ENCODE data around the gene CPB2.

CPB2 gene, protein sequence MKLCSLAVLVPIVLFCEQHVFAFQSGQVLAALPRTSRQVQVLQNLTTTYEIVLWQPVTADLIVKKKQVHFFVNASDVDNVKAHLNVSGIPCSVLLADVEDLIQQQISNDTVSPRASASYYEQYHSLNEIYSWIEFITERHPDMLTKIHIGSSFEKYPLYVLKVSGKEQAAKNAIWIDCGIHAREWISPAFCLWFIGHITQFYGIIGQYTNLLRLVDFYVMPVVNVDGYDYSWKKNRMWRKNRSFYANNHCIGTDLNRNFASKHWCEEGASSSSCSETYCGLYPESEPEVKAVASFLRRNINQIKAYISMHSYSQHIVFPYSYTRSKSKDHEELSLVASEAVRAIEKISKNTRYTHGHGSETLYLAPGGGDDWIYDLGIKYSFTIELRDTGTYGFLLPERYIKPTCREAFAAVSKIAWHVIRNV

DNA sequence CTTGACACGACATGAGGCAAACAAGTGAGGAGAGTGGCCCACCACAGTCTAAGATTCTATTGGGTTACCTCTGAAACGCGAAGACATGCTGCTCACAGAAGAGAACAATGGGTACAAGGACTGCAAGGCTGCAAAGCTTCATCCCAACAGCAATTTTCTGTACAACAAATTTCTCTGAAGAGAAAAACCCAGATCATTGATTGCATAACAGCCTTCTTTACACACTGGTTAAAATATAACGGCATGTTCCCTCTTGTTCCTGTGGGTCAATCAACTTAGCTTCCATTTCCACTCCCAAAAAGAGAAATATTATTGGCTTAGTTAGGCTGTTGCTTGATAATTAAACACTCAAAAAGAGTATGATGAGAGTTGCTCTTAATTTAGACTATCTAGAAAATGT is at the start of gene CPB2:
Gene CPB2 (minus strand): TSS at position 166 of the 400 bp plus-strand sequence. CDS start 24 bp downstream, at position 142.
- DNase-seq = no peak

DNA sequence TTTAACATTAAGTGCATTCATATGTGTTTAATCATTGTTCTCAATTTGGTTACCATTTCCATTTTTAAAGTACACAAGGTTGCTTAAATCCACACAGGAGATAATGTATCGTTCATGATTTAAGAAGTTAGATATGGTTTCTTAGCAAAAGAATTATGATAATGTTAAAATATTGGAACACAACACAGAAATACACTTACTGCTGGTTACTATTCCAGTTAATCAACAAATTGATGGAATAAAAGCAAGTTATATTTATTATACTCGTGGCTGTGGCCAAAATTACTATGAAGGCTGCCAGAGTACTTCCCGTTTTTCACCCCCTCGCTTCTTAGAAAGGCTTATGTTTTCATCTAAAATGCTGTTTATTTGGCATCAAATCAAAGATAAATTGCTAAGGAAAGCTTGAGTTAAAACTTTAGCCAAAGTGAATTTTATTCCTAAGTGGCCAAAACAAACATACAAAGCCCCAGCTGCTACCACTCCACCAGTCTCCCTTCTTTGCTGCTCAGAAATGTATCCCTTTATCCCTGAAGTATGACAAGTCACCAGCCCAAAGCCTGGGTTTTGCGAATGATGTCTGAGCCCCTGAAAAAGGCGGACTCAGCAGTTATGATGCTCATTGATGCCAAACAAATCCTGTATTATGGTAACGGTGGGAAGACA is 49.4 kb upstream of the CPB2 start:
- no peak for DNase-seq

DNA sequence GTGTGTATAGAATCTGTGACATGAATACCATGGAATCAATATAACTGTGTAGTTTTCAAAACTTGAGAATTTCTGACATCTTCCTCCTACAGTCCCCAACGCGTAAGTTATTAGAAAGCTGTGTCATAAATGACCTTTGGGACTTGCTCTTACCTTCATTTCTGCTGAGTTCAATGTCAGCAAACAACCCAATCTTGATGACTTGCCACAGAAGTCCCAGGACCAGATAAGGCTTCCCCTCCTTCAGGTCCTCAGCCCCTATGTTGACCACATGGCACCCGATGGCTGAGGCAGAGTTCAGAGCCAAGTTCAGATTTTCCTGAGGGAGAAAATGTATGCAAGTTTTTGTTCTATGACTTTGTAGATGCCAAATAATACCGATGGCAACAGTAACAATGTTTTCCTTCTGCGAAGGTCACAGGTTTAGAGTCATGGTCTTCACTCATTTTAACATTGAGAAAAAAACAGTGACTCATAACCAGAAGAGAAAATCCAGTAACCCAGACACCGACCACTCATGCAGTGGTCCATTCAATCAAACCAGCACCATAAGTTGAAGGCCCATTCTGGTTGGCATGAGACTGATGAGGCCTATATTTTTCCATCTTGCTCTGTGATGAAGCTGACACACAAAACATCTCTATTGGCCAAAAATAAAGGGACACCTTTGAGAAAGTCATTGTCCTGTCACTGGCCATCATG is 47.9 kb upstream of the CPB2 start:
- DNase-seq = no peak

DNA sequence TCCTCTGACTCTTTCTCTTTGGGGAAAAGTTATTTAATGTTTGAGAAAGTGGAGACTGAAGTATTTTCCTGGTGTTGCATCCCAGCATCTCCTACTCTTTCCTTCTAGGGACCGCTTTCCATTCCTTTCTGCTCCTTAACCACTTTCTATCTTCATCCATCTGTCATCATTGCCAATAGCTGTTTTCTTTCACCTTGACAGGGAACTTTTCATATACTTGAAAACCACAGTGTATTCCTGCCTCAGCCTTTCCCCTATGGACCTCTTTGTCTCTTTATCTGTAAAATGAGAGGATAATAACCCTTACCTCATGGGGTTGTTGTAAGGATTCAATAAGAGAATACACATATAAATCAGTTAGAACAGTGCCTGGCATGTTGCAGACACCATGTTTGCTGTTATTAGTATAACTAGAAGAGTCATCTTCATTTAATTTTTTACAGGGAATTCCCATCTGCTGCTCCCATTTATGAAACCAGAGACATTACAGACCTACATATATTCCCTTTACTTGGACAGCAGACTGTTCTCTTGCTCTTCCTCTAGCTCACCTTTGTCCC is 45.4 kb upstream of the CPB2 start:
- no peak for DNase-seq

DNA sequence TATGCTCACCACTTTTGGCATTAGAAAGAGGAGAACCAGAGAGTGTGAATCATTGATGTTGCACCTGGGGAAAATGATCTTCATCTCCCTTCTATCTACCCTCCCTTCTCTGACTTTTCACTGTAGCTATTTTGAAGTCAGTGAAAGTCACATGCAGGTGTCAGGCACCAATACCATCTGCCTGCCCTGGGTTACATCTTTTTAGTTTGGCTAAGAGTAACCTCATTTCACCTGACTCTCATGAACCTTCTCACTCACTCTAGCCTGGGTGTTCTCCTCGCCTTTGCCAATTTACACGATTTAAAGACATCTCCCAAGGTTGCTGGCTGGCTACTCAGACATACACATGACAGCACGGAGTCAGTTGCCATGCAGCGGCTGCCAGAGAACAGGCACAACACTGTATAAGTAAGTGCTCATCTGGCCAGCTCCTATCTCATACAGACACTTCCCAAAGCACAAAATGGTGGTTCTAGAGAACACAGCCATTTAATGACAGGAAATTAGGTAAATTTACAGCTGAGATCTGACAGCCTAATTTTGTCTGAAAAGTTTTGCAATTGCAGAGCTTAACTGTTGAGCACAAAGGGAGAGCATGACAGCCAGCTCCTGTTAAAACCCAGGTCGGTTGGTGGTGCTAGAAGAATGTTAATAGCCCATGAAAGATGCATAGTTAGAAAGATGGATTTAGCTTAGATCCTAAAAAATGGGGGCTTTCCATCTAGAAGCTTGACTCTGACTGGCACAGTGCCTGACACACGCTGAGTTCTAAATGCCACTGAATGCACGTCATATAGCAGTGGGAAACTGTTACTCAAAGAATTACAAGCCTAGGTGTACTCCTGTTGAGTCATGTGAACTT is 44.7 kb upstream of the CPB2 start:
- DNase-seq = no peak

DNA sequence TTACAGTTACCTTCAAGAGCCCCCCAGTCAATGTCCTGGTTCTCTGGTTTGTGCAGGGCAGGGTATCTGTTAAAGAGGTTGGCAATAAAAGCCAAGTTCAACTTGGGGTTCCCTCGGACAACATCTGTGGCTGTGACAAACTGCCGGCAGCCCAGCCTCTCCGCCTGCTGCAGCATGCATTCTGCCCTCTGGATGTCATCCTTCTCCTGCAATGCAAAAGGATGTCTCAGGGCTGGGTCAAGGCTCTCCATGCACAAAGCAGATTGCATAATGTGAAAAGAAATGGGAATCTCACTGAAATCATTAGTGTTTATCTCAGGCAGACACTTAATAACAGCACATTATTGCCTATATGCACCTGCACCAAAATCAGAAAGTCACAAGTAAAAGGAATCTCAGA is 42.1 kb upstream of the CPB2 start:
- DNase-seq = peak in 1 of 2 donors; percentile 8

DNA sequence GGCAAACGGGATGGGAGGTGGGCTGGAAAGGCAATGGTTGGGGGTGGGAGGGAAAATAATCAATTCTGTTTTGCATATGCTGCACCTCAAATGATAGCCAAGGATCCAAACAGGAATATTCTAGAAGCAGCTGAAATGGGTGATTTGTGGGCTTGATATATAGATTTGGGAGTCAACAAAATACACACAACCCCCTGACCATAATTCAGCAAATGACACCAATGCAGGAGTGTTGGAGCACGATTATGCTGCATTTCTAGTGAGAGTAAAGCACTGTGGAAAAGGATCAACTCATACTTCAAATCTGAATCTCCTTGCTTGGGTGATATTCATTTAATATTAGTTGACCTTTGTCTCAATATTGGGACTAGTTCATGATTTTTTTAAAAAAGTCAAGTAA is 41.1 kb upstream of the CPB2 start:
- no peak for DNase-seq

DNA sequence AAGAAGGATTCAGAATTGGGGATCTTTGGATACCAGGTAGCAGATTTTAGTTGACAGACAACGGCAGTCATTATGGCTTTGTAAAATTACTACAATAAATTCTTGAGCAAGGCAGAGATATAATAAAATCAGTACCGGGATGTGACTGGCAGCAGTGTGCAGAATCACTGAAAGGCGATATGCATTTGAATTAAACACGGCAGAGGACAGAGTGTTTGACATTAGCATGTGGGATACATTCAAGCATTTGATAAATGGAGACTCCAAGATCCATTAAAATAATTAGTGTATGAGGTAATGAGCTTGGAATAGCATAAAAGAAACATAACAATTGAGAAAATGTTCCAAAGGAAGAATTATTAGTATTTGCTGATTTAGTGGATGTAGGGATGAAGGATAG is 40.3 kb upstream of the CPB2 start:
- DNase-seq = no peak

DNA sequence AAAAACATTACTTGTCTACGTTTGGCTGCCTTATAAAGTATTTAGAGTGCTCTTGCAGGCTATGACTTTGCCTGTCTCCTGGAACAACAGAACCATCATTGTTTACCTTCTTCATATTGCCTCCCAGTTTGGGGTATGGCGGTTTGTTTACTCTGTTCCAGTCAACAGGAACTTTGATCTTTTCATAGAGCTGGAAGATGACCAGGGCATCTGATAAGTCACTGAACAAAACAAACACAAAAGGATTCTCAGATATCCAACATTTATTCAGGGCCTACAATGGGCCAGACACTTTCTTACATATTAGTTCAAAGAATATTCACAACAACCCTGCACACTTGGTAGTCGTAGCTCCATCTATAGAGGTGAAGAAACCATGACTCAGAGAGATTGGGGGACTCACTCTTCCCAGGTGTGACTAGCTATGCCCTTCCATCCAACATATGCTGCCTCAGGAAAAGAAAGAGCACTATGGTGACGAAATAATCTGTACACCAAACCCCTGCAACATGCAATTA is 38.4 kb upstream of the CPB2 start:
- DNase-seq = no peak

DNA sequence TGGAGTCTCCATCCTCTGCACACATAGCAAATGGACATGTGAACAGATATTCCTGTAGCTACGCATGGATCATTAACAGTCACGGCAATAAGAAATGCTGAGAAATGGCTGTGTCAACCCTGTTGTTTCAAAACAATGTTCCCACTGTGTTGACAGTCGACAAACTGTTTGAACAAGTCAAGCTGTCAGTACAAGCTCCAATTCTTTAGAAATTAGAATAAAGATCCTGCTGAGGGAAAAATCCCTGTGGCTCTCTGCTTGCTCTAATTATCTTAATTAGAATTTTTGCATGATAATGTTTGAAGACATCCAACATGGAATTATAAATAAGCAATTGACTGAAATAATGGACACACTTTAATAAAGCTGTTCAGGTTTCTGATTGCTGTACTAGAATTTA is 37.9 kb upstream of the CPB2 start:
- no peak for DNase-seq

DNA sequence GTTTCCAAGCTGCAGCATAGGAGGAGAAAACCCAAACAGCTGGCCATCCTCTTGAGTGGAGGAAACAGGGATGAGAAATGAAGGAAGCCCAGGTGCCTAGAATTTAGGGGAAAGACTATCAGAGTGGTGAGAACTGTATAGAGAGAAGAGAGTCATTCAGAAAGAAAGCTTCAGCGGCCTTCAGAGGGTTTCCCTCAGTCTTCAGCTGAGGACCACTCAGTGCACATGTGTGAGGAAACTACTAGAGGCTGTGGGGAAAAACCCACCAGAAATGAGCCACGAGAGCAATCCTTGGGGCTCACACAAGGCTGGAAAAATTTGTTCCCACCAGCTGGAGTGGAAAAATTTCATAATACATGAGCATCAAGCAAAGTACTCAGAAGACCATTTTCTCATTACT is 35.2 kb upstream of the CPB2 start:
- no peak for DNase-seq

DNA sequence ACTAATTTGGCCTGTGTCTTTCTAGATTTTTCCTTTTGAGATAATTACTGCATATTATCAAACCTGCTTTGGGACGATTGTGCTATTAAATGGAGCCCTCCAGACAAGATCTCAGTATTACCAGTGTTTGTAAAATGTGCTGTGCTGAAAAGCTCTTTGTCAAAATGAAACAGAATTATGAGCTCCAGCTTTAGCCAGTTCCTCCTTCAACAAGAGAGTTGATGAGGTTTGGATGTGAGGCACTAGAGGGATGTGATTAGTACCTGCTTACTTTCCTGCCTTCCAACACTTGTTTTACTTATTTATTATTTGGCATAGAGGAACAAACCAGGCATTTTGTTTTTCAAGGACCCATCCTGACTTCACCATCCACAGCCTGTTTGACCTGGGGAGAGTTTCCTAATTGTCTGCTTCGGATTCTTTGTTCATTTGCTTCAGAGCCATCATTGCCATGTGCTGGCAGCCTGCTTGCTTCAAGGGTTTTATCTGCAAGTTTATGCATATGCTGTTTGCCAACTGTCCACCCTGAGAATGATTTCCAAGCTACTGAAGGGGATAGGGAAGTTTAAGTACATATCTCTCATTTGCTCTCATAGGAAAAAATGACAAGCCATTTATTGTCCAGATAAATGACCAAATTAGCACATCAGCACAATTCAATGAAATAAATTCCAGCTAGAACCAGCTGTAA is 32.9 kb upstream of the CPB2 start:
- DNase-seq = no peak

DNA sequence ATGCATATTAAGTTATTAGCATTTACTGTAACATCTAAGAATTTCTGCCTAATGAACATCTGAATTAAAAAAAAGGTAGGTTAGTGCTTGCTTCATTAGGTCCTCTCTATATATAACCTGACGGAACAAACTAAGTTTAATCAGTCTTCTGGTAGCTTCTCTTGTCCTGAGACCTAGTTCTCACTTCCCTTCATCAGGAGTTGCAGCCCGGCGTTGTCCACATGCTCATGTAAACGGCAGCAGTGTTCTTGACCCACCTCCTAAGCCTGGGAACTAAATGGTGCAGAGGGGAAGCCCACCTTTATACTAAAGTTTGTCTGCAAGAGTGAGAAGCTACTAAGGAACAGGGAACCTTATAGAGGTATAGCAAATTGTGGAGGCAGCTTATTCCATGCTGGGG is 31.9 kb upstream of the CPB2 start:
- no peak for DNase-seq

DNA sequence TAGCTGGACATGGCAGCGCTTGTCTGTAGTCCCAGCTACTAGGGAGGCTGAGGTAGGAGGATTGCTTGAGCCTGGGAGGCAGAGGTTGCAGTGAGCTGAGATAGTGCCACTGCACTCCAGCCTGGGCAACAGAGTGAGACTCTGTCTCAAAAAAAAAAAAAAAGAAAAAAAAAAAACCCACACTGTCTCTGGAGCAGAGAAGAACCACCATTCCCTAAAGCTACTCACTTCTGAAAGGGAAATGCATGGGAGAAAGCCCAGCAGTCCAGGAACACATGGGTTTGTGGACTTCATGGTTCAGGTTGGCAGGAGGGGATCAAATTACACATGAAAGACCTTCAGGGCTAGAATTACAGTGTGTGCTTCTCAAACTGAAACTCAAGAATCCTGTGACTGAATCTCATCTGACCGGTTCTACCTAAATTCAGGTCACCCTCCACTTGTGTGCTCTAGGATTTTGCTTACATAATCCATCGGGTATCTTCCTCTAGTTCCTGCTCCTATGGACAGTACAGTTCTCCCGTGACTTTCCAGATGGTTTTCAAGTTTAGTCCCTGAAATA is 30.2 kb upstream of the CPB2 start:
- no peak for DNase-seq

DNA sequence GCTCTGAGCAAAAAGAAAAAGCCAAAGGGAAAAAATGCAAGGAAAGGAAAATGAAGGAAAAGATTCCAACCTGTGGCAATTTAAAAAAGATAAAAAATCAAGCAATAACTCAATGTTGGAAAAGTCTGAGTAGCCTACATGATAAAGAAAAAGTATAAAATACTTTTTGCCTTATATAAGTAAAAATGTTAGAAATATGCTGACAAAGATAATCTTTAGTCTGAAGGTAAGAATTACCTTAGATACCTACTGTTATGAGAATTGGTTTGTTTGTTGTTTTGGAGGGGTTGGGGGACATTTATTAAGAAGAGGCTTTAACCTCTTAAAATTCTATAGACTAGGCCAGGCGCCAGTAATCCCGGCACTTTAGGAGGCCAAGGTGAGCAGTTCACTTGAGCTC is 29.7 kb upstream of the CPB2 start:
- no peak for DNase-seq

DNA sequence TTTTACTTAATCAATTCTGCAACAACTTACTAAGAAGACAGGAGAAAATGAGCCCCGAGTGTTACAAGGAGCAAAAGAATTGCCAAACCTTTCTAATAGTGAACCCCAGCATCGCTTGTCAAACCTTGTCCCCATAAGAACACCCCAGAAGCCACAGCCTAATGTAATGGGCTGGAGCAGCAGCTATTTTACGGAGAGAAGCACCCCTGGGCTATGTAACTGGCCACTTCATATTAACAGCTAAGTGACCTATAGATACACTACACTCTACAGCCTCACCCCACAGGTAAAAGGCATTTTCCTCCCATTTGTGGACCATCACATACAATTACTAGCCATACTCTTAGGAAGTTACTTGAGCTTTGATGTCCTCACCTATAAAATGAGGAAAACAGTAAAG is 27.3 kb upstream of the CPB2 start:
- no peak for DNase-seq

DNA sequence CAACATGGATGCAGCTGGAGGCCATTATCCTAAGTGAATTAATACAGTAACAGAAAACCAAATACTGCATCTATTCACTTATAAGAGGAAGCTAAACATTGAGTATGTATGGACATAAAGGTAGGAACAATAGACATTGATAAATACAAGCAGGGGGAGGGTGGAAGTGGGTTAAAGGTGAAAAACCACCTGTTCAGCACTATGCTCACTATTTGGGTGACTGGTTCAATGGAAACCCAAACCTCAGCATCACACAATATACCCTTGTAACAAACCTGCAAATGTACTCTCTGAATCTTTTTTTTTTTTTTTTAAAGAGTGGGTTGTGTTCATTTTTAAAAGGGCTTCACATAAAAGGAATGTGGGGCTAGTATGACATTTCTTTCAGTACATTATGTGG is 26.9 kb upstream of the CPB2 start:
- DNase-seq = no peak

DNA sequence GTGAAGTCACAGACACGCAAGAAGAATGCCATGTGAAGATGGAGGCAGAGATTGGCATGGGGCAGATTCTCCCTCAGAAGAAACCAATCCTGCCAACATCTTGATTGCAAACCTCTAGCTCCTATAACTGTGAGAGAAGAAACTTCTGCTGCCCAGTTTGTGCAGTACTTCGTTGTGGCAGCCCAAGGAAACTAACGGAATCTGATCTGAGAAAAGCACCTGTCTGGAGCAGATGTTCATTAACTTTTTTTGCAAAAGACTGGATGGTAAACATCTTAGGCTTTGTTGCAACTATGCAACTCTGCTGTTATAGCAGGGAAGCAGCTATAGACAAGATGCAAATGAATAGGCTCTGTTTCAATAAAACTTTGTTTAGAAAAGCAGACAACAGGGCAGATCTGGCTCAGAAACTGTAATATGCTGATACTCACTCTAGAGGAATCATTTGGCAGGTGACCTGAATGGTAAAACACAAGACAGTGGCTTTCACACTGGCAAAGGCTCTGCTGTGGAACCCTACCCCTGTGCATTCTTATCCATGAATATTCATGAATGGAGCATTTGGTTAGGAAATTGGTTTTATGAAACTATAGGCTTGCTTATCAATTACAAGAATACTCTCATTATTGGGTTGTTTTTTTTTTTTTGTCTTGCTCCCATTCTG is 25.3 kb upstream of the CPB2 start:
- DNase-seq = no peak

DNA sequence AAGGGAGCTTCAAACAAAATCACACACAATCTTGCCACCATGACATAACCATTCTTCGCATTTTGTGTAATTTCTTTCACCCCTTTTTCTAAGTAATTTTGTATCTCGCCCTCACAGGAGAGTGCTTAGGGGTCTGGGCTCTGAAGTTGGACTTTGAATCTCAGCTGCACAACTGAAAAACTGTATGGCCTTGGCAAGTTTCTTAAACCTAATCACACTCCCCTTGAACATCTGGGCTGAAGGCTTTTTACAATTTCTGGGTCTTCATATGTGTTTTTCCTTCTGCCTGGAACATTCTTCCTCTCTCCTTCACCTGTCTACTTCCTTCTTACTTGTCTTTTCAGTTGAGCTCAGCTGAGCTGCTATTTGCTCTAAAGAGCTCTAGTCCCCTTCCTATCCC is 24.3 kb upstream of the CPB2 start:
- no peak for DNase-seq

DNA sequence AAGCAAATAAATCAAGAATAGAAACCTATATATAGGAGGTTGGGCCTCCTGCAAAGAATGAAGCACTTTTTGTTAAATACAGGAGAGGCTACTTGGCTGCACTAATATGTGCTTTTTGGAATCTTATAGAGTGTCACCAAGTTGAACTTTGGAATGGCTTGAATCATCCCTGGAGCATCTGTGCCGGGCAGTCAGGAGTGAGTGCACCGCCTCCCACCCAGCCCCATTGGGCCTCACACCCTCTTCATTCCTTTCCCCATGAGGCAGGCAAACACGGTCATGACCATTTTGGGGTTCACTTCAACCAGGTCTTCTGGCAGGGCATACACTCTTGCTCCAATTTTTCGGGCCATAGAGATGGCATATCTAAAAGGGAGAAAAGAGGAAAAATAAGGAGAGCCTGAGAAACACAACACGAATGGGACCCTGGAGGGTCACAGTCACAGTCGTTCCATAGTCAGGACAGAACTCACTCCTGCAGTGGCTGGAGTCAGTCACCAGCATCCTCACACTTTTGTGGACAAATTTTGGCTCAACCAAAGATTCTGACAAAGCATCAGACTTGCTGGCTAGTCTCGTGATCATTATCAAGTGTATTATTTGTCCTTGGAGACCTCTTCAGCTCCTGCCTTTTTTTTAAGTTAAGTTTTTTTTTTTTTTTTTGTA is 22.7 kb upstream of the CPB2 start:
- DNase-seq = no peak
